Left colon (tissue), 2 donors: ENCODE measurements around the gene SMARCA2. TPM values are rescaled to one million over a fixed set of nuclear protein-coding genes. Genes with fewer than 3 reads are reported as not detected.
A peak's percentile ranks its signal among the peaks of the same experiment; 100 is the strongest.

Experiments used
- ATAC-seq: fragments of 200-7000 bp; cut with Tn5 transposase; one replicate; pipeline ENCODE4 v1.9.1; 2020; ENCODE audit warnings: mild to moderate bottlenecking, moderate library complexity
- DNase-seq, 2 donors: peaks; one replicate each; pipeline ENCODE4 v3.0.0-alpha.2; 2020
- intact Hi-C, 2 donors: fragments of 100-400 bp; cut with DNase I in 1 of 2; cut with micrococcal nuclease in 1 of 2; formaldehyde crosslinking; loops; one replicate each; pipeline versions ENCODE4 v1.11.2 to v1.14.0; 2022; cut with DNase I, micrococcal nuclease
- total RNA-seq, 2 donors: library from RNA; stranded (reverse); fragmentation: NEBNext Ultra II Directional; extraction: Animal tissue kit (Norgen Biotek cat#: 25700); gene quantifications; one replicate each; pipeline ENCODE4 v1.2.1, GENCODE V29; 2021
- donor health status: DM: no; HTN: no; CAD: no.
- donor health status: DM: yes; HTN: yes; CAD: no.

SMARCA2 gene
- total RNA-seq, 2 donors from 2014 or later = 89.1 to 92.5 TPM

DNA sequence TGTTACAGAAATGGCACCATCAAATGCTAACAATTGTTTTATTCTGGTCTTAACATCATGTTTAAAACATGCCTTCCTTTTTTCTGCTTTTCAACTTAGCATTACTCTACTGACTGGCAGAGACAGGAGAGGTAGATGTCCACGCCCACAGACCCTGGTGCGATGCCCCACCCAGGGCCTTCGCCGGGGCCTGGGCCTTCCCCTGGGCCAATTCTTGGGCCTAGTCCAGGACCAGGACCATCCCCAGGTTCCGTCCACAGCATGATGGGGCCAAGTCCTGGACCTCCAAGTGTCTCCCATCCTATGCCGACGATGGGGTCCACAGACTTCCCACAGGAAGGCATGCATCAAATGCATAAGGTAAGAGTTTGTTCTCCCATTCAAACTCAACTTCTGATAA, 13.7 kb downstream of the SMARCA2 start:
- ATAC-seq = no peak

GRCh38 chr9:2029666-2030170, 14.6 kb downstream of the SMARCA2 start:
- DNase-seq (no peak), ATAC-seq (no peak)
- intact Hi-C loops = loop anchor here in 1 of 2 donors (10.0 kb wide), 1 partner anchor 55 kb away; no protein-coding TSS in a partner anchor

More for the DNA sequence above, 13.7 kb downstream of the SMARCA2 start:
- DNase-seq = no peak
- intact Hi-C loops = loop anchor here in 1 of 2 donors (10.0 kb wide), 1 partner anchor 56 kb away; no protein-coding TSS in a partner anchor

DNA sequence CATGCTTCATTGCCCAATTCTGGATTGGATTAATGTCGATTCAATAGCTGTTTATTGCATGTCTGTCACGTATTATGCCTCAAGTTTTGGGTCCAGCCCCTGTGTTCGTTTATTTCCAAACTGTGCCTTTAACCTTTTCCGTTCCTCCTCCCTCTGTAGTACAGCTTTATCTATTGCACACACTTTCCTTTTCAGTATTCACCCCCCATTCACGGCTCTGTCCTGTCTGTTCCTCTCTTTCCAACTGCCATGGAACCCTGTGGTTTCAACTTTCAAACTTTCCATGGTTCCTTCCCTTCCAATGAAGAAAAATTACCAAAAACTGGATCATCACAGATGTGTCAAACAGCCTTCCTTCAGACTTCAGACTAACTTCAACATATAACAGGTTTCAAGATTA, 17.1 kb downstream of the SMARCA2 start:
- intact Hi-C loops = no loop called here
- ATAC-seq = no peak
- DNase-seq = no peak

DNA sequence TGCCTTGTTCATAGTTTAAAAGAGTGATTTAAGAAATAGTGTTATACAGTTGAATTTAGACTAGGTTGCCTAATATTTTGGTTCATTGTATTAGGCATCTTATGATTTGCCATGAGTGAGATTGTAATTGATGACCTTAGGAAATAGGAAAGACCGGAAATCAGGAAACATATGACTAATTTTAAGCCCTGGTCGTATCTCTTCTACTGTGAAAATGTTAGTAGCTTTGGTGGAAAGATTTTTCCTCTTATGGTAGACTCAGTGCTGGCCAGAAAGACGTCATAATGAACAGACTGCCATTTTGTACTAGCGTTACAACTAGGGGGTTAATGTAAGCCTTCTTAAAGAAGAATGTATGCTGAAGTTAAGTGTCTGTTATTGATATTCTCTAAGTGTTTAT, 21.7 kb downstream of the SMARCA2 start:
- DNase-seq (no peak), ATAC-seq (no peak)
- intact Hi-C loops = no loop called here

DNA sequence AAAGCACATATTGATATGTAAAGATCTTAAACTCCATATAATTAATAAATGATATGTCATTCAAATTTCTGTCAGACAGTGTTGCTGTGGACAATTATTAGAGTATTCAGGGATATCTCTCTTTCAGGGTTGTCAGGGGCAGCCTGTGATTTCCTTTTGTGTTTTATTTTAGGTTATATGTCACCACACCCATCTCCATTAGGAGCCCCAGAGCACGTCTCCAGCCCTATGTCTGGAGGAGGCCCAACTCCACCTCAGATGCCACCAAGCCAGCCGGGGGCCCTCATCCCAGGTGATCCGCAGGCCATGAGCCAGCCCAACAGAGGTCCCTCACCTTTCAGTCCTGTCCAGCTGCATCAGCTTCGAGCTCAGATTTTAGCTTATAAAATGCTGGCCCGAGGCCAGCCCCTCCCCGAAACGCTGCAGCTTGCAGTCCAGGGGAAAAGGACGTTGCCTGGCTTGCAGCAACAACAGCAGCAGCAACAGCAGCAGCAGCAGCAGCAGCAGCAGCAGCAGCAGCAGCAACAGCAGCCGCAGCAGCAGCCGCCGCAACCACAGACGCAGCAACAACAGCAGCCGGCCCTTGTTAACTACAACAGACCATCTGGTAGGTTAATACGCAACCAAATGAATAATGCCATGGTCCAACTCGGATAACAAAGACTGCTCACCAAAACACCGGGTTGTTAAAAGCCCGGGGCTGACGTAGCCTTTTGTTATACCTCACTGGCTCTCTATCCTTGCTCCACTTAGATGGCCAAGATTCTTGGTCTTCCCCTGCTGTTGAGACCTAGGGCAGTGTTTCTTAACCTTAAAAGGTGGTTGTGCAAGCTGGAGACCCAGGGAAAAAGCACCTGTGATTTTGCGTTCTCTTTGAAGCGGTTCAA, 24.4 kb downstream of the SMARCA2 start:
- DNase-seq = peak in 1 of 2 donors; percentile 18
- intact Hi-C loops = no loop called here
- no peak for ATAC-seq

- DNase-seq (no peak), ATAC-seq (no peak)
- intact Hi-C loops = no loop called here
Observed at GRCh38 chr9:2040828-2041227, 25.7 kb downstream of the SMARCA2 start.

- no peak for DNase-seq
- intact Hi-C loops = no loop called here
- no peak for ATAC-seq
Observed at GRCh38 chr9:2041736-2042135, 26.6 kb downstream of the SMARCA2 start.

DNA sequence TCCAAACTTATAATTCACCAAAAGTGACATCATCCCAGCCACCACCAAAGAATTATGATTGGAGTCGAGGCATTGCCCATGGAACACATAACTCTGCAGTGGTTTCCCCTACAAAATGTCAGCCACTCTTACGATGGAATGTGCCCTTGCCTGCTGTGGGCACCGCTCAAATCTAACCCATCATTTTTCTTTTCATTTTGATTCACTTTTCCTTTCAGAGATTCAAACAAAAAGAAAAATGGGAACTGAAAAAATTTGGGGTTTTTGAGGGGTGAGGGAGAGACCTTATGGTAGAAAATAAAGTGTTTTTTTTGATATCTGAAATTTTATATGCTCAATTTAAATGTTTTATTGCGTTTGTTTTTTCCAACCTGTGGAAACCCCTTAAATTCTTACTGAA, 28.1 kb downstream of the SMARCA2 start:
- intact Hi-C loops = no loop called here
- DNase-seq = no peak
- ATAC-seq = no peak

GRCh38 chr9:2043881-2044462, 28.8 kb downstream of the SMARCA2 start:
- intact Hi-C loops = no loop called here
- DNase-seq (no peak), ATAC-seq (no peak)

- DNase-seq = no peak
Observed at GRCh38 chr9:2047144-2047671, 32.1 kb downstream of the SMARCA2 start.

GRCh38 chr9:2047916-2048315, 32.8 kb downstream of the SMARCA2 start:
- intact Hi-C loops = no loop called here
- DNase-seq = no peak
- no peak for ATAC-seq

More at GRCh38 chr9:2047144-2047671, 32.1 kb downstream of the SMARCA2 start:
- intact Hi-C loops = no loop called here
- no peak for ATAC-seq

GRCh38 chr9:2050236-2050635, 35.1 kb downstream of the SMARCA2 start:
- intact Hi-C loops = no loop called here

DNA sequence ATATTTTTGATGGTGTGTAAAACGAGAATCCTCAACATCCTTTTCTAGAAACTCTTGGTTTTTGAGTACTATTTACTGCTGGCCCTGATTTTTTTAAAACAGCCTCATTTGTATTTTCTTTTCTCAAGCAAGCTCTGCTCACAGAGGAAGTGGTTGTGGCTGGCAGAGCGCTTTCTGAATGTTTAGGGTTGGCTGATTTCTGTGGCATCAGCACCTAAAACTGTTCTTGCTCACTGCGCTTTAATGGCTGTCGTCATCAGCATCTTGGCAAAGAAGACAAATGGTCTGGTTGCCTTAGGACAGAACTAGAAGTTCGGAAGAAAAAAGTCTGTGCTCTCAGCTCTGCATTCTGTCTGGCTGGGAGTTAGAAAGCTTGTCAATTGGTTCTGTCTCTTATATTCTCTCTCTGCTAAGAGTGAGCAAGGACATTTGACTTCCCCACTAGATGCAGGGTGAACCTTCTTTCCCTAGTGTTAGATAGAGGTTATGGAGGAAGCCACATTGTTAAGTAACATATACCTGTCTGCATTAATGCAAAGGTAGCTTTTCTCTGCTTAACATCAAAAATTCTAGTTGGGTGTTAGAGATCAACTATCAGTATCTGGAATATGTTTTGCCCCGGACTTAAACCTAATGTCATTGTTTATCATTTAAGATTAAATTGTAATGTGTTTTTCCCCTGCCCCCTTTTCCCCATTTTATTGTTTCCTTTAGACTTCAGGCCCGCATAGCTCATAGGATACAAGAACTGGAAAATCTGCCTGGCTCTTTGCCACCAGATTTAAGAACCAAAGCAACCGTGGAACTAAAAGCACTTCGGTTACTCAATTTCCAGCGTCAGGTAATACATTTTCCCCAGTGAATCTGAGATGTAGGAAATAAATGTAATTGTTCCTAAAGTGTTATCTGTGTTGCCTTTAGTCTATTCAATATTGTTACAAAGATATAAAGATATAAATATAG, 39.0 kb downstream of the SMARCA2 start:
- intact Hi-C loops = no loop called here
- ATAC-seq (peak; percentile 37), DNase-seq (peak; percentile 36 to 43)

More at GRCh38 chr9:2050236-2050635, 35.1 kb downstream of the SMARCA2 start:
- DNase-seq (no peak), ATAC-seq (no peak)

DNA sequence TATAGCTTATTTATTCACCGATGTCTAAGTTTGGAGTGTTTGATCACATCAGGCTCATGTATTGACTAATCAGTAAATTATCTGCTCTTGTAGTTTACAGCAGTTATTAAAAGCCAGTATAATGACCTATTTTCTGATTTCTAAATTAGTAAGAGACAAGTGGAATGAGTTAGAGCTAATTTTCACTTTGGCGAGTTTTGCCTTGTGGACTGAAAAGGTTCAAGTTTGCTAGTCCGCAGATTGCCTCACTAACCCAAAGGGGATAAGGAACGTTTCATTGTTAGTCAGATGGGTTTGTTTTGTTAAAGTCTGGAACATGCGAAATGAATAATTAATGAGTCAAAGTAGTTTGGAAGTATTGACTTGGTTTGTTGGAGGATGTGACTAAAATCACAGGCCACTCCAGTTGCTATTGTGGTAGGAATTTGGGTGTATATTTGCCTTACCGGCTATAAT, 40.1 kb downstream of the SMARCA2 start:
- ATAC-seq = no peak
- intact Hi-C loops = no loop called here
- no peak for DNase-seq

- ATAC-seq = no peak
- intact Hi-C loops = no loop called here
- no peak for DNase-seq
Observed at GRCh38 chr9:2059274-2059929, 44.3 kb downstream of the SMARCA2 start.

- DNase-seq = no peak
- no peak for ATAC-seq
- intact Hi-C loops = no loop called here
Observed at GRCh38 chr9:2060424-2060823, 45.3 kb downstream of the SMARCA2 start.

DNA sequence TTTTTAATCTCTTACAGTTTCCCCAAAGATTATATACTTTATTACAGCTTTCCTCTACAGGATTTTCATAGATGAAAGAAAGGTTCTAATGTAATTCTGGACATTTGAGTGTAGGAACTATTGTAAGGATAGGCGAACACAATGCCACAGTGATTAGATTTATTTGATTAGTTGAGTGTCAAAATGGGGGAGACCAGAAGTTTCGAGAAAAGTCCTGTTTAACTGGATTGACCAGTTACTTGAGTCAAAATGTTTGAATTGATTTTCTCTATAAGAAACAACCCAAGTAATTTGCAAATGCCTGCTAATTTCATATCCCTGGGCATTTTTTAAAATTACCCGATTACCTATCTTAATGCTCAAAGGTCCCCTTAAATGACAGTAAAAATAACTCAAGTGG, 50.6 kb downstream of the SMARCA2 start:
- no peak for ATAC-seq
- intact Hi-C loops = no loop called here
- no peak for DNase-seq
